K562 (cell line): ENCODE results near the gene VGLL2. TPM values are rescaled to one million over a fixed set of nuclear protein-coding genes. Genes with fewer than 3 reads are reported as not detected.

Experiments
- ATAC-seq: fragments of 200-7000 bp; cut with Tn5 transposase; 3 replicates; pipeline ENCODE4 v1.9.1; 2020; ENCODE audit warnings: moderate library complexity
- BruUV-seq: library from RNA; stranded (reverse); fragments of 400-500 nt; replicated peaks from 2 replicates; lab custom pipeline; 2021; lab: Mats Ljungman, UMichigan
- CTCF ChIA-PET: fragments of 300-600 bp; formaldehyde crosslinking; extraction: SDS; loops from one replicate; lab custom pipeline; 2021; ENCODE audit warnings: low intra/inter-chr PET ratio; lab: Yijun Ruan, JAX
- POLR2A ChIA-PET: fragments of 300-600, 350-650 bp; sonication (Branson Sonifier 250); formaldehyde crosslinking; extraction: SDS; loops from one replicate; lab custom pipeline; 2021; ENCODE audit warnings: antibody characterized with exemption, inconsistent platforms; lab: Yijun Ruan, JAX
- DNase-seq, 4 experiments: peaks; one replicate each; pipeline versions ENCODE4 v3.0.0 to v3.0.0-alpha.2; 2011 to 2018; ENCODE audit warnings: low spot score in 3 of 4, mixed read lengths in 3 of 4; ENCODE audit errors: extremely low read depth in 1 of 4
- FAIRE-seq: peaks from 2 replicates; lab custom pipeline; 2011; peaks lifted over from hg19 to GRCh38; lab: Jason Lieb, UNC
- H2AFZ ChIP-seq: 2 replicates; pipeline ENCODE4 v1.6.0; 2011; ENCODE audit warnings: low read depth, low read length, control low read depth, inconsistent platforms
- H3K27ac ChIP-seq: fragments of 200-600 bp; 3 replicates; pipeline ENCODE4 v1.8.0; 2011; ENCODE audit warnings: low read depth, mild to moderate bottlenecking, control low read depth, inconsistent platforms, low read length, moderate library complexity, mixed read lengths; ENCODE audit errors: extremely low read depth
- H3K27me3 ChIP-seq, 2 experiments: fragments of 300-600 bp in 1 of 2; 2 replicates in 1 of 2; 3 replicates in 1 of 2; pipeline versions ENCODE4 v1.6.0 to v1.8.0; 2011; ENCODE audit warnings: inconsistent platforms in 2 of 2, low read length in 2 of 2, mild to moderate bottlenecking in 1 of 2, mixed read lengths in 1 of 2, moderate library complexity in 1 of 2; ENCODE audit not compliant: control insufficient read depth in 2 of 2, insufficient read depth in 2 of 2
- H3K36me3 ChIP-seq: fragments of 300-600 bp; 3 replicates; pipeline ENCODE4 v1.8.0; 2011; ENCODE audit warnings: mild to moderate bottlenecking, low read length, inconsistent platforms; ENCODE audit not compliant: control insufficient read depth, insufficient read depth
- H3K4me1 ChIP-seq, 2 experiments: fragments of 200-600 bp in 1 of 2; replicated peaks in 1 of 2; 2 replicates in 1 of 2; 3 replicates in 1 of 2; pipeline versions ENCODE4 v1.5.1 to v1.8.0; 2011; ENCODE audit warnings: inconsistent platforms in 2 of 2, low read length in 2 of 2, mild to moderate bottlenecking in 1 of 2, mixed read lengths in 1 of 2, moderate library complexity in 1 of 2; ENCODE audit not compliant: control insufficient read depth in 2 of 2, insufficient read depth in 2 of 2
- H3K4me2 ChIP-seq: 2 replicates; pipeline ENCODE4 v1.6.1; 2011; ENCODE audit warnings: low read length, control low read depth, inconsistent platforms, mixed read lengths; ENCODE audit not compliant: insufficient read depth
- H3K4me3 ChIP-seq: fragments of 200-600 bp; sonication (generic), shearing (Covaris generic); 2 replicates; pipeline ENCODE4 v1.5.1; 2016; ENCODE audit warnings: control low read depth, inconsistent platforms
- H3K79me2 ChIP-seq: fragments of 200-600 bp; 3 replicates; pipeline ENCODE4 v1.8.0; 2011; ENCODE audit warnings: low read length, inconsistent platforms; ENCODE audit not compliant: control insufficient read depth, insufficient read depth
- H3K9ac ChIP-seq, 2 experiments: 2 replicates each; pipeline versions ENCODE4 v1.6.0 to v1.6.1; 2011; ENCODE audit warnings: low read depth in 2 of 2, low read length in 2 of 2, control low read depth in 1 of 2, inconsistent platforms in 1 of 2, mild to moderate bottlenecking in 1 of 2, mixed read lengths in 1 of 2; ENCODE audit not compliant: insufficient read depth in 1 of 2
- H3K9me1 ChIP-seq: one replicate; pipeline ENCODE4 v1.6.0; 2011; ENCODE audit warnings: inconsistent platforms, mild to moderate bottlenecking, low read length, moderate library complexity; ENCODE audit not compliant: control insufficient read depth, insufficient read depth
- H3K9me3 ChIP-seq: replicated peaks from 2 replicates; pipeline ENCODE4 v1.5.1; 2011; ENCODE audit warnings: low read depth, low read length, inconsistent platforms; ENCODE audit not compliant: control insufficient read depth, insufficient read depth
- H4K20me1 ChIP-seq: replicated peaks from 2 replicates; pipeline ENCODE4 v1.6.1; 2011; ENCODE audit warnings: low read length, inconsistent platforms, mixed read lengths; ENCODE audit not compliant: control insufficient read depth, insufficient read depth
- ATF4 ChIP-seq: fragments of 450-650 bp; formaldehyde crosslinking; IDR thresholded peaks from 2 replicates; pipeline ENCODE4 v1.4.0; 2022; ENCODE audit warnings: mild to moderate bottlenecking, moderate library complexity
- CBX2 ChIP-seq: fragments of 200-600 bp; sonication (generic); IDR thresholded peaks from one replicate; pipeline ENCODE4 v1.6.1; 2012; ENCODE audit warnings: mild to moderate bottlenecking, low read length, inconsistent platforms; ENCODE audit not compliant: insufficient read depth, poor library complexity, severe bottlenecking
- CCAR2 ChIP-seq: fragments of 200-400 bp; formaldehyde crosslinking; IDR thresholded peaks from 2 replicates; pipeline ENCODE4 v1.6.1; 2017; ENCODE audit warnings: mild to moderate bottlenecking, low read depth, low read length
- CGGBP1 ChIP-seq: fragments of 250-450 bp; sonication (Bioruptor Pico); IDR thresholded peaks from 2 replicates; pipeline ENCODE4 v1.9.0; 2021; ENCODE audit warnings: mild to moderate bottlenecking
- CHD1 ChIP-seq: fragments of 200-600 bp; sonication (generic); IDR thresholded peaks from one replicate; pipeline ENCODE4 v1.6.1; 2012; ENCODE audit warnings: mild to moderate bottlenecking, moderate library complexity, low read length, inconsistent platforms
- NELFE ChIP-seq: IDR thresholded peaks from 2 replicates; pipeline ENCODE4 v1.6.1; 2011; ENCODE audit warnings: mild to moderate bottlenecking; ENCODE audit not compliant: insufficient read depth, insufficient read length
- NFE2L1 ChIP-seq: fragments of 450-650 bp; IDR thresholded peaks from 2 replicates; pipeline ENCODE4 v1.6.1; 2016; ENCODE audit warnings: missing genetic modification characterization, low read depth, mild to moderate bottlenecking, missing compliant biosample characterization, moderate library complexity, borderline replicate concordance
- NFYB ChIP-seq: IDR thresholded peaks from 2 replicates; pipeline ENCODE4 v1.6.1; 2011; ENCODE audit warnings: mild to moderate bottlenecking, moderate library complexity; ENCODE audit not compliant: insufficient read length; ENCODE audit errors: extremely low read depth
- SIX5 ChIP-seq, 2 experiments: IDR thresholded peaks; 2 replicates each; pipeline ENCODE4 v1.6.1; 2011; ENCODE audit warnings: low read length in 2 of 2, borderline replicate concordance in 1 of 2, low read depth in 1 of 2, mild to moderate bottlenecking in 1 of 2, moderate library complexity in 1 of 2; ENCODE audit not compliant: insufficient read depth in 1 of 2
- SMARCE1 ChIP-seq: fragments of 450-650 bp; IDR thresholded peaks from 2 replicates; pipeline ENCODE4 v1.7.1; 2016; ENCODE audit warnings: mild to moderate bottlenecking
- STAG1 ChIP-seq: sonication (generic); formaldehyde crosslinking; IDR thresholded peaks from 2 replicates; pipeline ENCODE4 v1.5.0; 2020; ENCODE audit warnings: missing genetic modification reagents, borderline replicate concordance
- THAP7 ChIP-seq: fragments of 250-450 bp; sonication (Bioruptor Pico); IDR thresholded peaks from 2 replicates; pipeline ENCODE4 v1.5.0; 2021
- XRCC4 ChIP-seq: IDR thresholded peaks from one replicate; pipeline ENCODE4 v1.6.1; 2011; ENCODE audit not compliant: insufficient read depth, insufficient read length; ENCODE audit errors: extremely low read depth
- YY1 ChIP-seq, 3 experiments: IDR thresholded peaks; 2 replicates each; pipeline ENCODE4 v1.6.1; 2011; ENCODE audit warnings: low read length in 2 of 3, mild to moderate bottlenecking in 2 of 3, moderate library complexity in 2 of 3, borderline replicate concordance in 1 of 3, control low read depth in 1 of 3, low read depth in 1 of 3; ENCODE audit not compliant: insufficient read depth in 3 of 3, insufficient replicate concordance in 2 of 3, control insufficient read depth in 1 of 3, insufficient read length in 1 of 3; ENCODE audit errors: extremely low read depth in 1 of 3
- ZBTB9 ChIP-seq: fragments of 450-650 bp; formaldehyde crosslinking; IDR thresholded peaks from 2 replicates; pipeline ENCODE4 v1.4.0; 2020; ENCODE audit warnings: mild to moderate bottlenecking, moderate library complexity
- ZKSCAN1 ChIP-seq: fragments of 150-350 bp; IDR thresholded peaks from 2 replicates; pipeline ENCODE4 v1.6.1; 2016; ENCODE audit warnings: low read depth, low read length
- ZNF41 ChIP-seq: fragments of 250-450 bp; sonication (Bioruptor Pico); conservative IDR thresholded peaks from 2 replicates; pipeline ENCODE4 v1.4.0; 2020; ENCODE audit warnings: mild to moderate bottlenecking
- WGBS: fragments of 100-300 bp; shearing (Covaris generic); methylation state at CpG from one replicate; pipeline ENCODE4 v1.1.6; 2016; ENCODE audit warnings: low coverage, mixed read lengths; ENCODE audit not compliant: insufficient coverage; ENCODE audit errors: missing lambda C conversion rate; 5-methylcytosine and 5-hydroxymethylcytosine counted together
- in situ Hi-C: fragments of 300-500 bp; cut with MboI; formaldehyde crosslinking; loops from 4 replicates; pipeline ENCODE4 v1.15.0; 2018; ENCODE audit warnings: inconsistent platforms, mixed read lengths
- intact Hi-C: fragments of 100-400 bp; cut with micrococcal nuclease; formaldehyde crosslinking; loops from 2 replicates; pipeline ENCODE4 v1.14.2; 2022
- polyA plus RNA-seq, 8 experiments: library from polyadenylated mRNA; depleted of rRNA in 4 of 8; stranded (reverse) in 5 of 8; unstranded in 3 of 8; fragments of >200 nt; fragmentation: Nextera tagmentation in 2 of 8; fragmentation: Illumina TruSeq in 1 of 8; extraction: Ambion mirVana in 2 of 8; extraction: Trizol in 1 of 8; gene quantifications; 2 replicates each; pipeline versions ENCODE4 v1.2.1 to v1.2.3, GENCODE V29; 2011 to 2014; ENCODE audit warnings: inconsistent platforms in 1 of 8, missing spikeins in 1 of 8
- total RNA-seq, 7 experiments: library from RNA; depleted of rRNA in 6 of 7; stranded (reverse); fragments of >200 nt in 6 of 7; fragmentation: Illumina TruSeq in 2 of 7; extraction: Trizol in 2 of 7; gene quantifications; 2 replicates each; pipeline versions ENCODE4 v1.2.1 to v1.2.3, GENCODE V29; 2011 to 2021; ENCODE audit warnings: low replicate concordance in 1 of 7

VGLL2 gene
- total and polyA plus RNA-seq, 9 of the 15 experiments (the other 6 are each of a cell fraction or from before 2014, with no cell fraction given) = not detected

GRCh38 chr6:117288083-117288715 is 22.8 kb downstream of the VGLL2 start:
- no peak for FAIRE-seq
- Histone ChIP-seq H3K9me1 (no peaks in the 10 kb centered on the region), H3K36me3 (no peaks in the 10 kb centered on the region)
- no peak for TF ChIP-seq NFE2L1 (tag)
- TF ChIP-seq YY1 (IDR thresholded peaks at IDR 0.05; ENCODE audit: borderline replicate concordance in 1 of 3, control insufficient read depth in 1 of 3, extremely low read depth in 1 of 3, insufficient read depth in 3 of 3, insufficient read length in 1 of 3, insufficient replicate concordance in 2 of 3, low read depth in 1 of 3, low read length in 2 of 3) = no peak
- TF ChIP-seq CCAR2 = no peak
- no peak for TF ChIP-seq ZKSCAN1
- TF ChIP-seq ZNF41 (CRISPR knock-in tag) = no peak
- no peak for TF ChIP-seq SIX5 (IDR thresholded peaks at IDR 0.05; ENCODE audit: borderline replicate concordance in 1 of 2, insufficient read depth in 1 of 2, low read depth in 1 of 2, low read length in 2 of 2)
- no peak for TF ChIP-seq XRCC4
- no peak for TF ChIP-seq CHD1
- no peak for TF ChIP-seq STAG1 (CRISPR knock-in tag)
- TF ChIP-seq NFYB = no peak
- TF ChIP-seq NELFE = no peak
- TF ChIP-seq CGGBP1 (CRISPR knock-in tag) = no peak
- TF ChIP-seq SMARCE1 = no peak
- no peak for TF ChIP-seq CBX2
- no peak for TF ChIP-seq THAP7 (CRISPR knock-in tag)
- no peak for TF ChIP-seq ZBTB9 (CRISPR knock-in tag)
- TF ChIP-seq ATF4 (CRISPR knock-in tag) = no peak
- TF ChIP-seq, all 486 proteins: peak for 0
- H3K4me2 ChIP-seq = no peak overlapping the region
- intact Hi-C loops = loop anchor here (10.0 kb wide), 2 partner anchors 313 to 317 kb away; partner anchors contain the start of gene GOPC
- ATAC-seq (no peak), DNase-seq (no peak)
- WGBS = 0% methylated on average over 3 of the region's 3 CpGs
- CTCF ChIA-PET = interaction anchor here (0.7 kb wide), 1 partner anchor 886 kb away, joined by 3 read pairs; no protein-coding TSS in a partner anchor
- no peaks in the 10 kb centered on the region for H4K20me1 ChIP-seq
- no peak overlapping the region for H2AFZ ChIP-seq
- in situ Hi-C loops = no loop called here
- no peaks in the 10 kb centered on the region for H3K4me1 ChIP-seq
- no peaks in the 10 kb centered on the region for H3K79me2 ChIP-seq
- POLR2A ChIA-PET = no interaction called here
- no peak overlapping the region for H3K27ac ChIP-seq
- H3K27me3 ChIP-seq = no peaks in the 10 kb centered on the region
- no peak overlapping the region for H3K4me3 ChIP-seq
- BruUV-seq = no TSS peak
- H3K9me3 ChIP-seq = no peaks in the 10 kb centered on the region
- H3K9ac ChIP-seq = no peak overlapping the region
